ENCODE results near the gene TRMO.

- no peak for TF ChIP-seq POLR2AphosphoS5 (IDR thresholded peaks at IDR 0.05; ENCODE audit: low read depth, low read length)
- TF ChIP-seq TAF1 (IDR thresholded peaks at IDR 0.05; ENCODE audit: low read depth, low read length) = no peak
- TF ChIP-seq POLR2A (IDR thresholded peaks at IDR 0.05; ENCODE audit: low read depth, low read length) = no peak
Observed at GRCh38 chr9:97919217-97919813, 3.0 kb downstream of the TRMO start.
